Raji (cell line): Measurements from ENCODE around the gene SIAH2.
A peak's percentile ranks its signal among the peaks of the same experiment; 100 is the strongest.

Experiments used
- POLR2A ChIP-seq: IDR thresholded peaks from 2 replicates; pipeline ENCODE4 v1.6.1; 2011; ENCODE audit warnings: low read depth, low read length, control low read depth; ENCODE audit not compliant: insufficient read depth

Gene SIAH2

GRCh38 chr3:150783920-150784746, 21.2 kb upstream of the SIAH2 start:
- TF ChIP-seq POLR2A = no peak

GRCh38 chr3:150783316-150783715, 20.3 kb upstream of the SIAH2 start:
- no peak for TF ChIP-seq POLR2A

- TF ChIP-seq POLR2A = no peak
Observed at GRCh38 chr3:150779402-150779858, 16.5 kb upstream of the SIAH2 start.

- TF ChIP-seq POLR2A = no peak
Observed at GRCh38 chr3:150778793-150779401, 15.9 kb upstream of the SIAH2 start.

- no peak for TF ChIP-seq POLR2A
Observed at GRCh38 chr3:150775001-150775599, 12.1 kb upstream of the SIAH2 start.

- no peak for TF ChIP-seq POLR2A
Observed at GRCh38 chr3:150773616-150774192, 10.7 kb upstream of the SIAH2 start.

- no peak for TF ChIP-seq POLR2A
Observed at GRCh38 chr3:150771600-150771999, 8.6 kb upstream of the SIAH2 start.

- no peak for TF ChIP-seq POLR2A
Observed at GRCh38 chr3:150770681-150771080, 7.7 kb upstream of the SIAH2 start.

GRCh38 chr3:150766742-150767141, 3.8 kb upstream of the SIAH2 start:
- no peak for TF ChIP-seq POLR2A

- TF ChIP-seq POLR2A = peak; percentile 51
Observed at GRCh38 chr3:150765949-150766720, 3.2 kb upstream of the SIAH2 start.

GRCh38 chr3:150764967-150765366, 2.0 kb upstream of the SIAH2 start:
- no peak for TF ChIP-seq POLR2A

- TF ChIP-seq POLR2A = no peak
Observed at GRCh38 chr3:150764566-150764965, 1.6 kb upstream of the SIAH2 start.

- no peak for TF ChIP-seq POLR2A
Observed at GRCh38 chr3:150763841-150764483, 993 bp upstream of the SIAH2 start.

GRCh38 chr3:150762662-150763121, 277 bp downstream of the SIAH2 start:
- TF ChIP-seq POLR2A = peak; percentile 53; the same call in 1 of the 2 replicates
